Fibroblast of peridontal ligament (primary cell): ENCODE results near the gene COL19A1.
"Not testable (repeated sequence)": the region's sequence is repeated elsewhere in the genome, so short reads cannot be mapped to it uniquely, and the experiment has no call there.

ENCODE experiments used
- DNase-seq: peaks from one replicate; pipeline ENCODE4 v3.0.0-alpha.2; 2010; ENCODE audit errors: extremely low read depth

Gene COL19A1

GRCh38 chr6:69900869-69901268, 34.5 kb downstream of the COL19A1 start:
- DNase-seq = no peak

GRCh38 chr6:69901361-69901760, 35.0 kb downstream of the COL19A1 start:
- no peak for DNase-seq

- DNase-seq = peak; percentile 83
Measured at GRCh38 chr6:69907981-69908498, 41.7 kb downstream of the COL19A1 start.

GRCh38 chr6:69913361-69913760, 47.0 kb downstream of the COL19A1 start:
- DNase-seq = no peak

GRCh38 chr6:69914015-69914485, 47.7 kb downstream of the COL19A1 start:
- peak; percentile 42 for DNase-seq

- no peak for DNase-seq
Measured at GRCh38 chr6:69915346-69915745, 49.0 kb downstream of the COL19A1 start.

- peak; percentile 58 for DNase-seq
Measured at GRCh38 chr6:69917834-69918233, 51.5 kb downstream of the COL19A1 start.

- no peak for DNase-seq
Measured at GRCh38 chr6:69918813-69919475, 52.6 kb downstream of the COL19A1 start.

- not testable (repeated sequence) for DNase-seq
Measured at GRCh38 chr6:69921066-69921465, 54.7 kb downstream of the COL19A1 start.

GRCh38 chr6:69921611-69922010, 55.3 kb downstream of the COL19A1 start:
- not testable (repeated sequence) for DNase-seq

GRCh38 chr6:69926745-69927144, 60.4 kb downstream of the COL19A1 start:
- DNase-seq = no peak

- peak; percentile 75 for DNase-seq
Measured at GRCh38 chr6:69933239-69933638, 66.9 kb downstream of the COL19A1 start.

GRCh38 chr6:69935079-69935478, 68.7 kb downstream of the COL19A1 start:
- no peak for DNase-seq

- peak; percentile 81 for DNase-seq
Measured at GRCh38 chr6:69936674-69937363, 70.5 kb downstream of the COL19A1 start.

GRCh38 chr6:69937402-69938136, 71.2 kb downstream of the COL19A1 start:
- DNase-seq = no peak

GRCh38 chr6:69942485-69942884, 76.1 kb downstream of the COL19A1 start:
- no peak for DNase-seq

GRCh38 chr6:69945192-69945591, 78.8 kb downstream of the COL19A1 start:
- no peak for DNase-seq

- DNase-seq = peak; percentile 27
Measured at GRCh38 chr6:69948479-69949114, 82.2 kb downstream of the COL19A1 start.

- no peak for DNase-seq
Measured at GRCh38 chr6:69953491-69953890, 87.1 kb downstream of the COL19A1 start.

GRCh38 chr6:69954733-69955132, 88.4 kb downstream of the COL19A1 start:
- DNase-seq = no peak

GRCh38 chr6:69957985-69958559, 91.7 kb downstream of the COL19A1 start:
- DNase-seq = peak; percentile 47

GRCh38 chr6:69958978-69959377, 92.6 kb downstream of the COL19A1 start:
- no peak for DNase-seq
